IMR-90 (cell line): ENCODE results near the gene PDE4C. TPM values are rescaled to one million over a fixed set of nuclear protein-coding genes. Genes with fewer than 3 reads are reported as not detected.

Experiments used
- ATAC-seq: fragments of 200-7000 bp; cut with Tn5 transposase; 2 replicates; pipeline ENCODE4 v1.9.1; 2020; ENCODE audit warnings: low read depth, mild to moderate bottlenecking, moderate library complexity
- BruUV-seq: library from RNA; stranded (reverse); fragments of 400-500 nt; replicated peaks from 2 replicates; lab custom pipeline; 2021; lab: Mats Ljungman, UMichigan
- CTCF ChIA-PET: fragments of 300-600 bp; formaldehyde crosslinking; extraction: SDS; loops from one replicate; lab custom pipeline; 2021; ENCODE audit warnings: antibody characterized with exemption; lab: Yijun Ruan, JAX
- POLR2A ChIA-PET: fragments of 300-600 bp; sonication (Branson Sonifier 250); formaldehyde crosslinking; loops from one replicate; lab custom pipeline; 2022; ENCODE audit warnings: antibody characterized with exemption; ENCODE audit not compliant: unreplicated experiment; lab: Charles Lee
- DNase-seq: peaks from one replicate; pipeline ENCODE4 v3.0.0; 2013
- H2AFZ ChIP-seq: replicated peaks from 2 replicates; pipeline ENCODE3; 2013; ENCODE audit warnings: low read length, mild to moderate bottlenecking; ENCODE audit not compliant: poor library complexity
- H2AK5ac ChIP-seq: 2 replicates; pipeline ENCODE4 v1.6.1; 2013; ENCODE audit warnings: low read depth, low read length, inconsistent platforms
- H2AK9ac ChIP-seq: replicated peaks from 2 replicates; pipeline ENCODE3; 2013; ENCODE audit warnings: mild to moderate bottlenecking, low read depth, low read length, moderate library complexity; ENCODE audit not compliant: poor library complexity
- H2BK120ac ChIP-seq: 2 replicates; pipeline ENCODE4 v1.6.1; 2013; ENCODE audit warnings: low read depth, low read length, inconsistent platforms
- H2BK15ac ChIP-seq: 3 replicates; pipeline ENCODE4 v1.6.1; 2013; ENCODE audit warnings: low read depth, low read length, inconsistent platforms
- H2BK20ac ChIP-seq: 2 replicates; pipeline ENCODE4 v1.6.1; 2013; ENCODE audit warnings: low read depth, mild to moderate bottlenecking, inconsistent platforms, low read length, moderate library complexity
- H2BK5ac ChIP-seq: 2 replicates; pipeline ENCODE4 v1.6.1; 2013; ENCODE audit warnings: mild to moderate bottlenecking, low read depth, low read length, inconsistent platforms; ENCODE audit not compliant: poor library complexity, severe bottlenecking
- H3K14ac ChIP-seq: replicated peaks from 2 replicates; pipeline ENCODE4 v1.6.1; 2013; ENCODE audit warnings: low read depth, low read length, inconsistent platforms
- H3K18ac ChIP-seq: 2 replicates; pipeline ENCODE4 v1.6.1; 2013; ENCODE audit warnings: low read depth, low read length, control low read depth
- H3K23ac ChIP-seq: 2 replicates; pipeline ENCODE4 v1.6.1; 2013; ENCODE audit warnings: low read depth, low read length, inconsistent platforms
- H3K27ac ChIP-seq: 2 replicates; pipeline ENCODE4 v1.5.1; 2013; ENCODE audit warnings: mild to moderate bottlenecking, control low read depth, low read length; ENCODE audit not compliant: insufficient read depth
- H3K27me3 ChIP-seq: 2 replicates; pipeline ENCODE4 v1.6.1; 2013; ENCODE audit warnings: low read length; ENCODE audit not compliant: control insufficient read depth, insufficient read depth
- H3K36me3 ChIP-seq: 2 replicates; pipeline ENCODE4 v1.6.1; 2013; ENCODE audit warnings: low read length, mixed read lengths; ENCODE audit not compliant: control insufficient read depth, insufficient read depth
- H3K4ac ChIP-seq: 2 replicates; pipeline ENCODE4 v1.6.1; 2013; ENCODE audit warnings: low read depth, low read length, inconsistent platforms
- H3K4me1 ChIP-seq: 2 replicates; pipeline ENCODE4 v1.6.1; 2013; ENCODE audit warnings: low read length, mixed read lengths; ENCODE audit not compliant: control insufficient read depth, insufficient read depth
- H3K4me2 ChIP-seq: 2 replicates; pipeline ENCODE4 v1.6.1; 2013; ENCODE audit warnings: low read depth, mild to moderate bottlenecking, control low read depth, low read length, moderate library complexity
- H3K4me3 ChIP-seq: 2 replicates; pipeline ENCODE4 v1.5.1; 2013; ENCODE audit warnings: low read depth, mild to moderate bottlenecking, control low read depth, low read length, moderate library complexity; ENCODE audit not compliant: insufficient read depth
- H3K56ac ChIP-seq: 2 replicates; pipeline ENCODE4 v1.6.1; 2013; ENCODE audit warnings: low read length, inconsistent platforms; ENCODE audit not compliant: insufficient read depth; ENCODE audit errors: extremely low read depth
- H3K79me1 ChIP-seq, 2 experiments: 2 replicates each; pipeline ENCODE4 v1.6.1; 2013; ENCODE audit warnings: low read length in 2 of 2, inconsistent platforms in 1 of 2, low read depth in 1 of 2
- H3K9ac ChIP-seq: 2 replicates; pipeline ENCODE4 v1.6.1; 2013; ENCODE audit warnings: low read depth, low read length, control low read depth
- H3K9me1 ChIP-seq: 2 replicates; pipeline ENCODE4 v1.6.1; 2013; ENCODE audit warnings: low read length, inconsistent platforms; ENCODE audit not compliant: insufficient read depth
- H3K9me3 ChIP-seq: 2 replicates; pipeline ENCODE4 v1.6.1; 2013; ENCODE audit warnings: low read length; ENCODE audit not compliant: control insufficient read depth, insufficient read depth
- H4K20me1 ChIP-seq: 2 replicates; pipeline ENCODE4 v1.6.1; 2013; ENCODE audit warnings: low read length, inconsistent platforms; ENCODE audit not compliant: insufficient read depth
- H4K5ac ChIP-seq: 2 replicates; pipeline ENCODE4 v1.6.1; 2013; ENCODE audit warnings: mild to moderate bottlenecking, low read depth, low read length, control low read depth
- H4K8ac ChIP-seq, 2 experiments: 2 replicates each; pipeline ENCODE4 v1.6.1; 2013; ENCODE audit warnings: low read depth in 2 of 2, low read length in 2 of 2, control low read depth in 1 of 2, inconsistent platforms in 1 of 2
- H4K91ac ChIP-seq: 2 replicates; pipeline ENCODE4 v1.6.1; 2013; ENCODE audit warnings: low read depth, low read length, inconsistent platforms; ENCODE audit not compliant: insufficient read depth
- BHLHE40 ChIP-seq: fragments of 150-350 bp; IDR thresholded peaks from 2 replicates; pipeline ENCODE4 v1.6.1; 2016; ENCODE audit warnings: mild to moderate bottlenecking, low read depth, low read length
- MAFK ChIP-seq: IDR thresholded peaks from 2 replicates; pipeline ENCODE4 v1.6.1; 2012; ENCODE audit warnings: low read depth, low read length, improper control_type of control experiment
- MAZ ChIP-seq: IDR thresholded peaks from 2 replicates; pipeline ENCODE4 v1.6.1; 2012; ENCODE audit warnings: low read depth, mild to moderate bottlenecking, low read length, improper control_type of control experiment, moderate library complexity, borderline replicate concordance
- NFE2L2 ChIP-seq: fragments of 150-350 bp; IDR thresholded peaks from 2 replicates; pipeline ENCODE4 v1.6.1; 2016; ENCODE audit warnings: low read depth, mild to moderate bottlenecking, low read length
- POLR2A ChIP-seq: IDR thresholded peaks from 2 replicates; pipeline ENCODE4 v1.6.1; 2012; ENCODE audit warnings: mild to moderate bottlenecking, low read depth, low read length
- RAD21 ChIP-seq: IDR thresholded peaks from 2 replicates; pipeline ENCODE4 v1.6.1; 2012; ENCODE audit warnings: low read length, improper control_type of control experiment
- RCOR1 ChIP-seq: IDR thresholded peaks from 2 replicates; pipeline ENCODE4 v1.6.1; 2012; ENCODE audit warnings: mild to moderate bottlenecking, low read length, improper control_type of control experiment; ENCODE audit not compliant: insufficient replicate concordance
- RFX5 ChIP-seq: IDR thresholded peaks from 2 replicates; pipeline ENCODE4 v1.8.0; 2012; ENCODE audit warnings: low read depth, mild to moderate bottlenecking, low read length, moderate library complexity
- SMC3 ChIP-seq: fragments of 150-350 bp; IDR thresholded peaks from 2 replicates; pipeline ENCODE4 v1.6.1; 2016; ENCODE audit warnings: low read depth, mild to moderate bottlenecking, antibody characterized with exemption, low read length, moderate library complexity
- WGBS, 2 experiments: methylation state at CpG; one replicate each; pipeline versions ENCODE4 v1.1.5 to v1.1.7; 2013; ENCODE audit warnings: missing lambda C conversion rate in 2 of 2; ENCODE audit not compliant: insufficient read length in 1 of 2; ENCODE audit errors: extremely low coverage in 2 of 2; 5-methylcytosine and 5-hydroxymethylcytosine counted together
- dilution Hi-C: fragments of 300-500 bp; cut with HindIII; formaldehyde crosslinking; loops from one replicate; pipeline ENCODE4 v1.14.3; 2018; ENCODE audit warnings: low sequenced_read_pairs; ENCODE audit not compliant: unreplicated experiment
- in situ Hi-C: fragments of 300-500 bp; cut with MboI; formaldehyde crosslinking; loops from 3 replicates; pipeline ENCODE4 v1.14.3; 2019; ENCODE audit warnings: low sequenced_read_pairs, inconsistent platforms, mixed read lengths
- intact Hi-C: fragments of 100-400 bp; cut with micrococcal nuclease; formaldehyde crosslinking; loops from 2 replicates; pipeline ENCODE4 v1.10.0; 2022
- polyA plus RNA-seq, 3 experiments: library from polyadenylated mRNA; depleted of rRNA; stranded (reverse); fragments of >200 nt; gene quantifications; 2 replicates each; pipeline ENCODE4 v1.2.3, GENCODE V29; 2012; ENCODE audit warnings: low replicate concordance in 1 of 3
- total RNA-seq: library from RNA; depleted of rRNA; stranded (reverse); fragments of >200 nt; gene quantifications from 2 replicates; pipeline ENCODE4 v1.2.3, GENCODE V29; 2012
- TF ChIP-seq, protein P1 (sequence below): fragments of 150-350 bp; IDR thresholded peaks from 2 replicates; pipeline ENCODE4 v1.6.1; 2017; ENCODE audit warnings: mild to moderate bottlenecking, antibody characterized with exemption, low read length, low read depth
- TF ChIP-seq, protein P2 (sequence below): fragments of 150-350 bp; IDR thresholded peaks from 2 replicates; pipeline ENCODE4 v1.6.1; 2016; ENCODE audit warnings: low read depth, mild to moderate bottlenecking, low read length, moderate library complexity, borderline replicate concordance
- TF ChIP-seq, protein P3 (sequence below): conservative IDR thresholded peaks from 2 replicates; pipeline ENCODE4 v1.5.1; 2012; ENCODE audit warnings: mild to moderate bottlenecking, low read depth, low read length, improper control_type of control experiment

PDE4C gene
- total and polyA plus RNA-seq, 2 of the 4 experiments (the other 2 are of a cell fraction): 0.18 to 0.24 TPM

DNA sequence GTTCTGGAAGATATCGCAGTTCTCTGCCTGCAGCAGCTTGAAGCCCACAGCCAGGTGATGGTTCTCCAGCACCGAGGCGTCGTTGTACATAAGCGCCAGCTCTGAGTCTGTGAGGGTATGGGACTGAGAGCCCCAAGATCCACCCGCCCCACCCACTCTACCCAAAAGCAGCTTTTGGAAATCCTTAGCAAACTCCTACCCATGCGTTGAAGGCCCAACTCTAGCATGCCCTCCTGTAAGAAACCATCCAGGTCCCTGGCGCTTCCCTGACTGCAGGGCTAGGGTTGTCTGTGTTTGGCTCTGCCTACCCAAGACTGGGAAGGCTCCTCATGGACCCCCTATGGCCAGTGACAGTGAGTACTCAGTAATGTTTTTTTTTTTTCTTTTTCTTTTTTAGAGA is 9.4 kb downstream of the PDE4C start:
- TF ChIP-seq, protein P1, sequence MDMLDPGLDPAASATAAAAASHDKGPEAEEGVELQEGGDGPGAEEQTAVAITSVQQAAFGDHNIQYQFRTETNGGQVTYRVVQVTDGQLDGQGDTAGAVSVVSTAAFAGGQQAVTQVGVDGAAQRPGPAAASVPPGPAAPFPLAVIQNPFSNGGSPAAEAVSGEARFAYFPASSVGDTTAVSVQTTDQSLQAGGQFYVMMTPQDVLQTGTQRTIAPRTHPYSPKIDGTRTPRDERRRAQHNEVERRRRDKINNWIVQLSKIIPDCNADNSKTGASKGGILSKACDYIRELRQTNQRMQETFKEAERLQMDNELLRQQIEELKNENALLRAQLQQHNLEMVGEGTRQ: no peak
- no peak for TF ChIP-seq MAFK
- no peak for TF ChIP-seq RAD21
- TF ChIP-seq, protein P2, sequence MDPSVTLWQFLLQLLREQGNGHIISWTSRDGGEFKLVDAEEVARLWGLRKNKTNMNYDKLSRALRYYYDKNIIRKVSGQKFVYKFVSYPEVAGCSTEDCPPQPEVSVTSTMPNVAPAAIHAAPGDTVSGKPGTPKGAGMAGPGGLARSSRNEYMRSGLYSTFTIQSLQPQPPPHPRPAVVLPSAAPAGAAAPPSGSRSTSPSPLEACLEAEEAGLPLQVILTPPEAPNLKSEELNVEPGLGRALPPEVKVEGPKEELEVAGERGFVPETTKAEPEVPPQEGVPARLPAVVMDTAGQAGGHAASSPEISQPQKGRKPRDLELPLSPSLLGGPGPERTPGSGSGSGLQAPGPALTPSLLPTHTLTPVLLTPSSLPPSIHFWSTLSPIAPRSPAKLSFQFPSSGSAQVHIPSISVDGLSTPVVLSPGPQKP: no peak
- TF ChIP-seq SMC3: no peak
- TF ChIP-seq NFE2L2: no peak
- TF ChIP-seq, protein P3, sequence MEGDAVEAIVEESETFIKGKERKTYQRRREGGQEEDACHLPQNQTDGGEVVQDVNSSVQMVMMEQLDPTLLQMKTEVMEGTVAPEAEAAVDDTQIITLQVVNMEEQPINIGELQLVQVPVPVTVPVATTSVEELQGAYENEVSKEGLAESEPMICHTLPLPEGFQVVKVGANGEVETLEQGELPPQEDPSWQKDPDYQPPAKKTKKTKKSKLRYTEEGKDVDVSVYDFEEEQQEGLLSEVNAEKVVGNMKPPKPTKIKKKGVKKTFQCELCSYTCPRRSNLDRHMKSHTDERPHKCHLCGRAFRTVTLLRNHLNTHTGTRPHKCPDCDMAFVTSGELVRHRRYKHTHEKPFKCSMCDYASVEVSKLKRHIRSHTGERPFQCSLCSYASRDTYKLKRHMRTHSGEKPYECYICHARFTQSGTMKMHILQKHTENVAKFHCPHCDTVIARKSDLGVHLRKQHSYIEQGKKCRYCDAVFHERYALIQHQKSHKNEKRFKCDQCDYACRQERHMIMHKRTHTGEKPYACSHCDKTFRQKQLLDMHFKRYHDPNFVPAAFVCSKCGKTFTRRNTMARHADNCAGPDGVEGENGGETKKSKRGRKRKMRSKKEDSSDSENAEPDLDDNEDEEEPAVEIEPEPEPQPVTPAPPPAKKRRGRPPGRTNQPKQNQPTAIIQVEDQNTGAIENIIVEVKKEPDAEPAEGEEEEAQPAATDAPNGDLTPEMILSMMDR: no peak
- TF ChIP-seq RCOR1: no peak
- TF ChIP-seq MAZ: no peak
- no peak for TF ChIP-seq RFX5
- no peak for TF ChIP-seq BHLHE40
- no peak for TF ChIP-seq POLR2A
- Histone ChIP-seq H3K4me2 (no peak overlapping the region), H2BK20ac (no peak overlapping the region), H3K4me3 (no peak overlapping the region), H2AFZ (no peak overlapping the region), H3K18ac (no peak overlapping the region), H2AK9ac (no peak overlapping the region), H2AK5ac (no peak overlapping the region), H2BK5ac (no peak overlapping the region), H3K14ac (no peak overlapping the region), H2BK15ac (no peak overlapping the region), H4K8ac (no peak overlapping the region), H2BK120ac (no peak overlapping the region), H4K91ac (no peak overlapping the region), H3K4ac (no peak overlapping the region), H3K36me3 (no peaks in the 10 kb centered on the region; the same call in 1 of the 2 replicates), H3K4me1 (peaks cover 5% of the 10 kb centered on the region), H3K9me3 (no peaks in the 10 kb centered on the region), H3K23ac (no peak overlapping the region), H3K9ac (no peak overlapping the region), H4K20me1 (no peaks in the 10 kb centered on the region), H4K5ac (no peak overlapping the region), H3K79me1 (no peaks in the 10 kb centered on the region), H3K27me3 (no peaks in the 10 kb centered on the region), H3K27ac (no peak overlapping the region), H3K56ac (no peak overlapping the region), H3K9me1 (peaks cover 2% of the 10 kb centered on the region; the same call in 1 of the 2 replicates)
- in situ Hi-C loops: no loop called here
- ChIA-PET CTCF (no interaction called here), POLR2A (interaction anchor here (0.6 kb wide), 1 partner anchor 119 kb away, joined by 3 read pairs; the partner anchor contains the start of gene MAST3)
- no CpG with 5 or more reads among the region's 8 CpGs for WGBS, 2 experiments
- DNase-seq: no peak
- intact Hi-C loops: no loop called here
- ATAC-seq: no peak
- dilution Hi-C loops: no loop called here
- BruUV-seq: no TSS peak
